Naive thymus-derived CD4-positive, alpha-beta T cell (primary cell): ENCODE measurements around the gene WASF3. TPM values are rescaled to one million over a fixed set of nuclear protein-coding genes. Genes with fewer than 3 reads are reported as not detected.

ENCODE experiments used
- ATAC-seq: fragments of 150-1000 bp; cut with Tn5 transposase; 2 replicates; pipeline ENCODE4 v1.10.0; 2021; ENCODE audit warnings: mild to moderate bottlenecking, moderate library complexity
- CTCF ChIA-PET: fragments of 350-600 bp; sonication (Branson Sonifier 250); formaldehyde crosslinking; loops from one replicate; lab custom pipeline; 2021; ENCODE audit warnings: antibody characterized with exemption; lab: Charles Lee
- POLR2A ChIA-PET: fragments of 350-600 bp; sonication (Branson Sonifier 250); formaldehyde crosslinking; loops from one replicate; lab custom pipeline; 2021; ENCODE audit warnings: antibody characterized with exemption, inconsistent platforms; lab: Charles Lee
- DNase-seq, 9 donors: peaks; one replicate each; pipeline versions ENCODE4 v3.0.0 to v3.0.0-alpha.2; 2020 to 2022; ENCODE audit warnings: mixed read lengths in 1 of 9
- H3K27ac ChIP-seq: one replicate; pipeline ENCODE4 v1.7.0; 2013; ENCODE audit warnings: mild to moderate bottlenecking, low read depth, low read length, moderate library complexity
- H3K27me3 ChIP-seq, 2 donors: one replicate each; pipeline ENCODE4 v1.7.0; 2013; ENCODE audit warnings: low read length in 2 of 2, mild to moderate bottlenecking in 2 of 2, moderate library complexity in 2 of 2; ENCODE audit not compliant: control insufficient read depth in 2 of 2, insufficient read depth in 2 of 2
- H3K36me3 ChIP-seq, 3 experiments: 1 replicate in 2 of 3; 2 replicates in 1 of 3; pipeline ENCODE4 v1.7.0; 2013; ENCODE audit warnings: low read length in 3 of 3, mild to moderate bottlenecking in 3 of 3, moderate library complexity in 1 of 3; ENCODE audit not compliant: insufficient read depth in 3 of 3, control insufficient read depth in 2 of 3
- H3K4me1 ChIP-seq, 2 donors: one replicate each; pipeline ENCODE4 v1.7.0; 2013; ENCODE audit warnings: low read length in 2 of 2, mild to moderate bottlenecking in 2 of 2, moderate library complexity in 1 of 2; ENCODE audit not compliant: control insufficient read depth in 2 of 2, insufficient read depth in 2 of 2
- H3K4me3 ChIP-seq: 2 replicates; pipeline ENCODE4 v1.7.0; 2013; ENCODE audit warnings: mild to moderate bottlenecking, low read length
- H3K9me3 ChIP-seq, 3 experiments: 1 replicate in 2 of 3; 2 replicates in 1 of 3; pipeline ENCODE4 v1.7.0; 2013; ENCODE audit warnings: low read length in 3 of 3; ENCODE audit not compliant: control insufficient read depth in 2 of 3
- H3K27ac Mint-ChIP-seq, 9 donors: one replicate each; pipeline ENCODE4 v1.8.0; 2020 to 2022; ENCODE audit warnings: mixed read lengths in 9 of 9, mild to moderate bottlenecking in 8 of 9, moderate library complexity in 5 of 9, inconsistent platforms in 2 of 9
- H3K27me3 Mint-ChIP-seq, 5 donors: one replicate each; pipeline ENCODE4 v1.8.0; 2021 to 2022; ENCODE audit warnings: mixed read lengths in 5 of 5, mild to moderate bottlenecking in 1 of 5
- H3K36me3 Mint-ChIP-seq, 5 donors: one replicate each; pipeline ENCODE4 v1.8.0; 2020 to 2022; ENCODE audit warnings: mixed read lengths in 5 of 5, mild to moderate bottlenecking in 3 of 5, inconsistent platforms in 1 of 5
- H3K4me1 Mint-ChIP-seq, 7 donors: one replicate each; pipeline ENCODE4 v1.8.0; 2020 to 2022; ENCODE audit warnings: mixed read lengths in 7 of 7, mild to moderate bottlenecking in 3 of 7, inconsistent platforms in 1 of 7
- H3K4me3 Mint-ChIP-seq, 10 donors: one replicate each; pipeline ENCODE4 v1.8.0; 2020 to 2022; ENCODE audit warnings: mild to moderate bottlenecking in 10 of 10, mixed read lengths in 10 of 10, moderate library complexity in 6 of 10, inconsistent platforms in 2 of 10
- H3K9me3 Mint-ChIP-seq, 11 donors: one replicate each; pipeline ENCODE4 v1.8.0; 2020 to 2022; ENCODE audit warnings: mixed read lengths in 11 of 11, mild to moderate bottlenecking in 4 of 11, inconsistent platforms in 1 of 11, moderate library complexity in 1 of 11
- intact Hi-C, 2 donors: fragments of 100-400 bp; cut with micrococcal nuclease; formaldehyde crosslinking; loops; one replicate each; pipeline ENCODE4 v1.15.1; 2023
- polyA plus RNA-seq, 2 donors: library from polyadenylated mRNA; unstranded; fragments of 300-500 nt; fragmentation: Illumina TruSeq; gene quantifications; one replicate each; pipeline ENCODE4 v1.2.3, GENCODE V29; 2021
- total RNA-seq, 6 experiments: library from RNA in 5 of 6; stranded (reverse) in 5 of 6; gene quantifications; 1 replicate in 5 of 6; 2 replicates in 1 of 6; pipeline ENCODE4 v1.2.3 and lab custom pipeline; 2021 to 2026

The WASF3 gene
- total and polyA plus RNA-seq, 7 experiments from 2014 or later = 0.08 to 0.20 TPM; not detected in 5

DNA sequence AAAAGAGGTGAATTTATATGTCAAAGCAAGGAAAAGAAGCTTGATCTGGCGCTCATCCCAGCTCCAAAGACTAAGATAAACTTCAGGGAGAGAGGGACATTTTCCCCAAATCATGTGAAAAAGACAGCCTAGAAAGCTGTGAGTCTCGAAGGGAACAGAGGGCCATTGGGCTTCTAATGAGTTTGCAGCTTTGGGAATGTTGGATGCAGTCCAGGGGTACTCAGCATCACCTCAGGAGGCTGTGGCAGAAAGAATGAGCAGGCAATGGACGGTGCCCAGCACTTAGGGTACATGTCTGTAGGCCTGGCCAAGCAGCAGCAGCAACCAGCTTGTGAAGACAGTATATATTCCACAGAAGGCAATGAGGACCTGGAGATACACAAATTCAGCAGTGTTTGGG is 25.7 kb upstream of the WASF3 start:
- H3K9me3 Mint-ChIP-seq = peaks cover 0 to 17% (median 0%) of the 10 kb centered on the region in 11 donors

DNA sequence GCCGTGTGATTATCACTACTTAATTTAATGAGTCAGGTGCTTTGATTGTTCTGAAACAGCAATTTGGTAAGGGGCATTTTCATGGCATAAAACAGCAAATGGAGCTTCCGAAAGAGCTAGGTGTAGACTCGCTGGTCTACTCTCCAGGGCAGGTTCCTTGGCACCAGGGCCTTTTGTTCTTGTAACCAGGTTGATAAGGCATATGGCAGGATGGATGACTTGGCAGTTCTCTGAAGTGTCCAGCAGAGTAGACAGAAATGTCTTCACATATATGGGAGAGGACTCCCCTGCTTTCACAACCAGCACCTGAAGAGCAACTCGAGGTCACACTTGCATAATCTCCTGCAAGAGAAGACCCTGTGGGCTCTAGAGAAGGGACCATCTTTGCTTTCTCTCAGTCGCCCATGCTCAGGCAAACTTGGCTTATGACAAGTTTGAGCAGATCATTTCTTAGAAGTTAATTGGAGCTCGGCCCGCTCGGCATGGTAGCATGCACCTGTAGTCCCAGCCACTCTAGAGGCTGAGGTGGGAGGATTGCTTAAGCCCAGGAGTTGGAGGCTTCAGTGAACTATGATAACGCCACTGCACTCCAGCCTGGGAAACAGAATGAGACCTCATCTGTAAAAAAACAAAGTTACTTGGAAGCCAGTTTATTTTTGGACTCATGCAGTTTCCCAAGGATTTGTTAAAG is 23.3 kb upstream of the WASF3 start:
- Histone ChIP-seq H3K4me1 (no peaks in the 10 kb centered on the region), H3K27ac (no peak overlapping the region), H3K4me3 (no peak overlapping the region), H3K36me3 (no peaks in the 10 kb centered on the region), H3K9me3 (no peaks in the 10 kb centered on the region), H3K27me3 (no peaks in the 10 kb centered on the region)
- ATAC-seq (no peak), DNase-seq (no peak)
- CTCF ChIA-PET = no interaction called here
- H3K36me3 Mint-ChIP-seq = no peaks in the 10 kb centered on the region
- no peak overlapping the region for H3K27ac Mint-ChIP-seq
- H3K27me3 Mint-ChIP-seq = peaks cover 0 to 37% (median 29%) of the 10 kb centered on the region in 5 donors
- no peaks in the 10 kb centered on the region for H3K4me1 Mint-ChIP-seq
- intact Hi-C loops = no loop called here
- peaks cover 0 to 17% (median 0%) of the 10 kb centered on the region in 11 donors for H3K9me3 Mint-ChIP-seq
- POLR2A ChIA-PET = no interaction called here
- no peak overlapping the region for H3K4me3 Mint-ChIP-seq

More for the DNA sequence above, 25.7 kb upstream of the WASF3 start:
- H3K27me3 ChIP-seq = no peaks in the 10 kb centered on the region
- ATAC-seq = no peak
- H3K36me3 Mint-ChIP-seq = no peaks in the 10 kb centered on the region
- H3K27ac Mint-ChIP-seq = no peak overlapping the region
- no peak overlapping the region for H3K4me3 ChIP-seq
- peaks cover 0 to 35% (median 27%) of the 10 kb centered on the region in 5 donors for H3K27me3 Mint-ChIP-seq
- ChIA-PET POLR2A (no interaction called here), CTCF (no interaction called here)
- no peaks in the 10 kb centered on the region for H3K36me3 ChIP-seq
- intact Hi-C loops = no loop called here
- H3K9me3 ChIP-seq = no peaks in the 10 kb centered on the region
- H3K4me3 Mint-ChIP-seq = no peak overlapping the region
- H3K27ac ChIP-seq = no peak overlapping the region
- no peaks in the 10 kb centered on the region for H3K4me1 ChIP-seq
- H3K4me1 Mint-ChIP-seq = no peaks in the 10 kb centered on the region
- no peak for DNase-seq

DNA sequence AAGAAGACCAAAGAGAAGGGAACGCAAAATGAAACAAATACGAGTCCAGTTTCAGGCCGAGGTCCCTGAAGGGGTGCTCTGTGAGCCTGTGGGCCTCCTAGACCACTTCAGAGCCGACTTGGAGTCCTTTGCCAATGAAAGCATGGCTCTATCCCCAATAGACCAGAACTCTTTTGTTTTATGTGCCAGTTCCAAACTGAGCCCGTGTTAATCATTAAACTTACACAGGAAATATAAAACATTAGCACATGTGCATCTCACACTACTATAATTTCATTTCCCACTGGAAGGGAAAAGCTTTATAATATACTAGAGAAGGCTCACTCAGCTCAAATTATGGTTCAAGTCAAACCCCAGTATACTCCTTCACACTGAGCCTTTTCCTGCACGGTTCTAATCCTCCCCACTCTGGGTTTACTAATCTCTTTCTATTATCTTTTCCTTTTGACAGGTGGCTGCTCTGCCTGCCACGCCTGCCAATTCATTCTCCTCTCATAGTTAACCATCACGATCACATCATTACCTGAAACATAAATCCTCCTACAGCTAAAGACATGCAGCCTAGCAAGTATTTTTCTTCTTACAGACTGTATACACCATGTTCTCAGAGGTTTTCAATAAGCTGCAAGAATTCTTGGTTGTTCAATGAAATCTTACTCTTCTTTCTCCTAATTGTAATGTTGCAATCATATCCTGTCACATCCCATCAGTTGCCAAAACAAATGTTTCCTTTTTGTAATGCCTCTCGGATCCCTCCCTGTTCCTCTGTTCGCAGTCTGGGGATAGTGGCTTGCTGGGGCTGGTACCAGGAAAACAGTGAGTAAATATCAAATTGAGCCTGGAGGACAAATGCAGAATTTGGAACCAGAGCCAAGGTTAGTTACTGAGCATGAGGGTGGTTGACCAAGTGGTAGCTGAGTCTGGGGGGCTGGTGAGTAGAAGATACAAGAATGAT is 18.8 kb upstream of the WASF3 start:
- Mint-ChIP-seq H3K4me1 (no peaks in the 10 kb centered on the region), H3K9me3 (peaks cover 0 to 5% (median 0%) of the 10 kb centered on the region in 11 donors), H3K36me3 (no peaks in the 10 kb centered on the region), H3K27me3 (peaks cover 3 to 44% (median 33%) of the 10 kb centered on the region in 5 donors), H3K4me3 (no peak overlapping the region), H3K27ac (no peak overlapping the region)
- H3K36me3 ChIP-seq = no peaks in the 10 kb centered on the region
- intact Hi-C loops = no loop called here
- ChIA-PET CTCF (no interaction called here), POLR2A (no interaction called here)
- no peak overlapping the region for H3K4me3 ChIP-seq
- no peaks in the 10 kb centered on the region for H3K4me1 ChIP-seq
- no peaks in the 10 kb centered on the region for H3K27me3 ChIP-seq
- no peaks in the 10 kb centered on the region for H3K9me3 ChIP-seq
- H3K27ac ChIP-seq = no peak overlapping the region
- ATAC-seq = no peak
- no peak for DNase-seq

DNA sequence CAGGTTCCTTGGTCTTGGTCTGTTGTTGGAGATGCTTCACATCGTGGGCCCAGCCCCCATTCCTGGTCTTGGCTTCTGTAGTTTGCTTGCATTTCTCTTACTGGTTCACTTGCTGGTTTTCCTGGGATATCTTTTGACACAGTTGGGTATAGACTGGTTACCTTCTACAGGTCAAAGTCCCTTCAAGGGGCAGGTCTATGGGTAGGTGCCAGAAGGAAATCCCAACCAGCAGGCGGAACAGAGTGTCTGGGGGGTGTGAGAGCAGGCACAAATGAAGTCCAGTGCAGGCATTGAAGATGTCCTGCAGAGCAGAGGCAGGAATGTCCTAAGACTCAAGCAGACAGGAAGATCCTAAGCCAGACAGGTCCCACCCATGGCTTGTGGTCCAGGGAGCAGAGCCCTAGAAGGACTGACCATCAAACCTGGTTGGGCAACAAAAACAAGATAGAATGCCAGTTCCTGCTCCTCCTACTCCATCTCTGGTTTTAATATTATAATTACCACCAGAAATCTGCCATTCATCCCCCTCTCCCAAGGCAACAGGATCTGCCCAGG is 17.7 kb upstream of the WASF3 start:
- DNase-seq = no peak
- Histone ChIP-seq H3K4me3 (no peak overlapping the region), H3K27ac (no peak overlapping the region), H3K9me3 (no peaks in the 10 kb centered on the region), H3K36me3 (no peaks in the 10 kb centered on the region), H3K4me1 (no peaks in the 10 kb centered on the region), H3K27me3 (no peaks in the 10 kb centered on the region)
- peaks cover 0 to 5% (median 0%) of the 10 kb centered on the region in 11 donors for H3K9me3 Mint-ChIP-seq
- no peak for ATAC-seq
- ChIA-PET CTCF (no interaction called here), POLR2A (no interaction called here)
- no peak overlapping the region for H3K27ac Mint-ChIP-seq
- intact Hi-C loops = no loop called here
- no peaks in the 10 kb centered on the region for H3K36me3 Mint-ChIP-seq
- peaks cover 3 to 51% (median 32%) of the 10 kb centered on the region in 5 donors for H3K27me3 Mint-ChIP-seq
- no peaks in the 10 kb centered on the region for H3K4me1 Mint-ChIP-seq
- no peak overlapping the region for H3K4me3 Mint-ChIP-seq

DNA sequence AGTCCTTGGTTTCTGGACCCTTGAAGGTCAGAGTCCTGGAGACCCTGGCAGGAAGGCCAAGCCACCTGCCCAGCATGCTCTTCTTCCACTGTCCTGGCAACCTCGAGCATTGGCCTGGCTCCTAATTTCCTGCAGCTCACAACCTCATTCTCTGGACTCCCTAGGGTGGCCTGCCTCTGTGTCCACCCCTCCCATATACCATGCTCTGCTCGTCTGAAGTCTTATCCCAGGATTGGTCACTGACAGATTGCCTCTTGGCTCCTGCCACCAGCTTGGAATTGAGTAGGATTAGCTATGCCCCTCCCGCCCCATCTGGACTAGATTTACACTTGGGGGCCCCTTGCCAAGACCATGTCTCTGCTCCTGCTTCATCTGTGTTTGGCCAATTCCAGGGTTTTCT is 17.1 kb upstream of the WASF3 start:
- ChIA-PET CTCF (no interaction called here), POLR2A (no interaction called here)
- DNase-seq (no peak), ATAC-seq (no peak)
- H3K4me1 ChIP-seq = no peaks in the 10 kb centered on the region
- no peak overlapping the region for H3K27ac ChIP-seq
- peaks cover 3 to 51% (median 32%) of the 10 kb centered on the region in 5 donors for H3K27me3 Mint-ChIP-seq
- no peaks in the 10 kb centered on the region for H3K36me3 ChIP-seq
- no peak overlapping the region for H3K27ac Mint-ChIP-seq
- no peaks in the 10 kb centered on the region for H3K36me3 Mint-ChIP-seq
- H3K4me1 Mint-ChIP-seq = no peaks in the 10 kb centered on the region
- H3K9me3 ChIP-seq = no peaks in the 10 kb centered on the region
- no peak overlapping the region for H3K4me3 ChIP-seq
- H3K27me3 ChIP-seq = no peaks in the 10 kb centered on the region
- peaks cover 0 to 5% (median 0%) of the 10 kb centered on the region in 11 donors for H3K9me3 Mint-ChIP-seq
- intact Hi-C loops = no loop called here
- H3K4me3 Mint-ChIP-seq = no peak overlapping the region

DNA sequence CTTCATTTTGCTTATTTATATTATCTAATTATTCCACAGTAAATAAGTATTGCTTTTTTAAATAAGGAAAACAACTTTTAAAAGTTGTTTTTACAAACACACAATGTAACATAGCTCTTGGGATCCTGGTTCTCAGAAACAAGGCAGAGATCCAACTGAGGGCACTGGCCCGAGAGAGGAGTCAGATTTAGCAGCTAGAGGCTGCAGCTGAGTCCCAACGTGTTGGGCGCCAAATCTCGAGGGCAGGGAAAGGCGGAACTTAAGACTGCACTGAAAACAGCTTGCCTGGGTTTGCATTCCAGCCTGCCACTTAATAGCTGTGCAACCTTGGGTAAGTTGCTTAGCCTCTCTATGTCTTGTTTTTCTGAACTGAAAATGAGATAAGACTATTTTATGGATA is 16.4 kb upstream of the WASF3 start:
- Mint-ChIP-seq H3K36me3 (no peaks in the 10 kb centered on the region), H3K4me1 (no peaks in the 10 kb centered on the region), H3K4me3 (no peak overlapping the region), H3K27me3 (peaks cover 3 to 51% (median 38%) of the 10 kb centered on the region in 5 donors), H3K9me3 (peaks cover 0 to 5% (median 0%) of the 10 kb centered on the region in 11 donors), H3K27ac (no peak overlapping the region)
- Histone ChIP-seq H3K4me3 (no peak overlapping the region), H3K27me3 (peaks cover 0 to 1% of the 10 kb centered on the region in 2 donors), H3K36me3 (no peaks in the 10 kb centered on the region), H3K4me1 (no peaks in the 10 kb centered on the region), H3K9me3 (no peaks in the 10 kb centered on the region), H3K27ac (no peak overlapping the region)
- POLR2A ChIA-PET = no interaction called here
- DNase-seq = no peak
- intact Hi-C loops = no loop called here
- CTCF ChIA-PET = interaction anchor here (0.7 kb wide), 1 partner anchor 1446 kb away, joined by 3 read pairs; no protein-coding TSS in a partner anchor
- no peak for ATAC-seq
